Right renal pelvis (tissue), 4 donors: Measurements from ENCODE around the gene KRTAP4-16. TPM values are rescaled to one million over a fixed set of nuclear protein-coding genes. Genes with fewer than 3 reads are reported as not detected.
"Not testable (repeated sequence)": the region's sequence is repeated elsewhere in the genome, so short reads cannot be mapped to it uniquely, and the experiment has no call there.

Source experiments
- DNase-seq, 4 donors: peaks; one replicate each; pipeline ENCODE4 v3.0.0-alpha.2; 2013; ENCODE audit warnings: low read depth in 4 of 4, low spot score in 3 of 4, missing footprints in 1 of 4
- polyA plus RNA-seq, 4 donors: library from polyadenylated mRNA; unstranded; fragments of 120-200 nt; gene quantifications; one replicate each; pipeline ENCODE4 v1.2.1, GENCODE V29; 2013; ENCODE audit not compliant: insufficient read length in 4 of 4

KRTAP4-16 gene
- polyA plus RNA-seq, 4 donors: not detected

- no peak for DNase-seq
Measured at GRCh38 chr17:41082626-41083025, 19.4 kb downstream of the KRTAP4-16 start.

DNA sequence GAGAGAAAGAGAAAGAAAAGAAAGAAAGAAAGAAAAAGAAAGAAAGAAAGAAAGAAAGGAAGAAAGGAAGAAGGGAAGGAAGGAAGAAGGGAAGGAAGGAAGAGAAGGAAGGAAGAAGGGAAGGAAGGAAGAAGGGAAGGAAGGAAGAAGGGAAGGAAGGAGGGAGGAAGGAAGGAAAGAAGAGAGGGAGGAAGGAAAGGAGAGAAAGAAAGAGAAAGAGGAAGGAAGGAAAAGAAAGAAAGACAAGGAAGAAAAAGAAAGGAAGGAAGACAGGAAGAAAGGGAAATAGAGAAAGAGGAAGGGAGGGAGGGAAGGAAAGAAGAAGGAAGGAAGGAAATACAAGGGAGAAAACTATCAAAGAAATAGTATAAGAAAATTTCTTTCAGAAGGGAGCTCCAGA is 25.2 kb downstream of the KRTAP4-16 start:
- no peak for DNase-seq

- DNase-seq: no peak
Measured at GRCh38 chr17:41073676-41074075, 28.3 kb downstream of the KRTAP4-16 start.

DNA sequence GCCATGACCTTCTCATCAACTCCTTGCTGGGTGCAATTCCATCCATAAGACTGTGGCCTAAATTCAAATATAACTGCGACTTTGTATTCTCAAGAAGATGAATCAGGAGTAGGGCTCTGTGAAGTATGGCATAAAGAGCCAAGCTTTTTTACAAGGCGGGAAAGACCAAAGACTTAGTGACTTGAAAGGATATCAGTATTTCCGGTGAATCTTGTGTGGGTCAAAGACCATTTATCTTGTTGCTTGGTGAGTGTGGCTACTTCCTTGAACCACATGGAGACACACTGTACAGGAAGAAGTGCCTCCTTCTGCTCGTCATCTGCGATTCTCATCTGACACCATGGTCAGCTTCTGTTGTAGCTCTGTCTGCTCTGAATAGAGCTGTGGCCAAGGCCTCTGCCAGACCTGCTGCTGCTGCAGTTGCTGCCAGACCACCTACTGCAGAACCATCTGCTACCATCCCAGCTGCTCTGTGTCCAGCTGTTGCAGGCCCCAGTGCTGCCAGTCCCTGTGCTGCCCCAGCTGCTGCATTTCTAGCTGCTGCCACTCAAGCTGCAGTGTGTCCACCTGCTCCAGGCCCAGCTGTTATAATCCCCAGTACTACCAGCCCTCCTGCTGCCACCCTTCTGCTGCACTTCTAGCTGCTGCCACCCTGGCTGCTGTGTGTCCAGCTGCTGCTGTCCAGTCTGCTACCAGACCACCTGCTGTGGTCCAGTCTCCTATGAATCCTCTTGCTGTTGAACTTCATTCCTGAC is 30.2 kb downstream of the KRTAP4-16 start:
- no peak for DNase-seq

DNA sequence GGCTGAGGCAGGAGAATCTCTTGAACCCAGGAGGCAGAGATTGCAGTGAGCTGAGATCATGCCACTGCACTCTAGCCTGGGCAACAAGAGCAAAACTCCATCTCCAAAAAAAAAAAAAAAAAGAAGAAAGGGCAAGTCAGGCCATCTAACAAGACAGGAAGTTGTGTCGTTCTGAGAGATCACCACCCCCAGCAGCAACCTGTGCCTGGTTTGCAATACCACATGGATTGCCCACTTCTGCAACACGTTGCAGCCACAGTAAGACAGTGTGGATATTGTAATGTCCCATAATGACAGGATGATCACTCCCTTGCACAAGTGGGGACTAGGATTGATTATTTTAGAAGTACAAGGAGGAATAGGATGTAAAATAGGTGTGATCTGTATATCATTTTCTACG is 33.0 kb downstream of the KRTAP4-16 start:
- no peak for DNase-seq

- no peak for DNase-seq
Measured at GRCh38 chr17:41067281-41067680, 34.7 kb downstream of the KRTAP4-16 start.

- DNase-seq: no peak
Measured at GRCh38 chr17:41065829-41066624, 36.0 kb downstream of the KRTAP4-16 start, which contains the start of gene KRTAP2-4. Gene KRTAP2-4, minus strand, starts transcription at chr17:41065879. Its CDS starts 34 bp downstream, at chr17:41065845.

GRCh38 chr17:41065016-41065689 is 36.9 kb downstream of the KRTAP4-16 start:
- not testable (repeated sequence) for DNase-seq

DNA sequence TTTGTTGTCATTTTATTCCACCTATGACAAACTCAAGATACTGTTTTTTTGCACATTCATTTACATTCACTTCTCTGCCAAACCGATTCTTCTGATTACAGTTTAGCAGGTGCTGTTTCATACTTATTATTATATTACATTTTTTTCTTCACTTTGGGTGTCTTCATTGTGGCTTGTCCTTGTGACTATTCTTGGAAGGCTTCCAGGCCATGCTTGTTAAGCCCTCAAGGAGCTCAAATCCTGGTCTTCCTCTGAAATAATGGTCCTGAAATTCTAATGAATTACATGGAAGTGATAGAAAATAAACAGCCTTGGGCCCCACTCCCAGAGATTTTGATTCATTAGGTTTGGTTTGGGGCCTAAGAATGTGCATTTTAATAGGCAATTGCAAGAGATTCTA is 37.7 kb downstream of the KRTAP4-16 start:
- no peak for DNase-seq

GRCh38 chr17:41063449-41063848 is 38.6 kb downstream of the KRTAP4-16 start:
- no peak for DNase-seq

DNA sequence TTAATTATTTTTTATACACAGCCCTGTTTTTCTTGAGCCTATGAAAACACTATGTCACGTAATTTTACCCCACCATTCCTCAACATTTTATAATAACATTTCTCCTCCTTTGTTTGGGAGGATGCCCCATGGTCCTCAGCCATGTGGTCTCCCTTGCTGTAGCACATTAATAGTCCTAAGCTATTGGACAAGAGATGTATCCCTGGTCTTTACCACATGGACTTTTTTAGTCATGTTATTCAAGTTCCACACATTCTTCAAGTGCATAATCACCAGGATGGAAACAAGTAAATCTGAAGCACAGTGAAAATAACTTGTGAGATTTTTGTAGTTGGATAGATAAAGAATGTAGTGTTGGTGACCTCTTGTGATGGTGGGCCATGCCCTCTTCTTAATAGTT is 40.0 kb downstream of the KRTAP4-16 start:
- no peak for DNase-seq

DNA sequence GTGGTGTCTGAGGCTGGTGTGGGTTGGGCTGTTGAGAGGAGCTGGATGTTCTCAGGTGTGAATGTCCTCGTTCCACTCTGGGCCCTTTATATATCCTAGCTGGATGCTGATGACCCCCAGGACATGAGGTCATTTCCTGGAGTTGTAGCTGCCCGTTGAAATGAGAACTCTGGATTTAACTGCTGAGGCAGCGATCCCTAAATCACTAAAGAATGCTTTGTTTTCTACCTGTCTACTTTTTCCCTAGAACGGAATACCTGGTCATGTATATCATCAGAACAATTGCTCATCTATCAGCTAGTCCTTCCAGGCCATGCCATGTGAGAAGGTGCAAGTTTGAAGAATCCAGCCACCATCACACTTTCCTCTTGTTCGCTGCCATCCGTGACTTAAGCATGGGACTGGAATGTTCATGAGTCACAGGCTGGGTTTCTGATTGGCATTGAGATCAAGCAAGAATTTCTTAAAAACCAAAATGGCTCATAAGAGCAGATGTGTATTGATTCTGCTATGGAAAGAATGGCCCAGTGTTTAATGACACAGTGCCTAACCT is 41.9 kb downstream of the KRTAP4-16 start, which contains the start of gene KRTAP2-3:
TSS of gene KRTAP2-3 (minus strand) at position 63 of the 553 bp plus-strand sequence. CDS start 64 bp downstream, outside the sequence.
- DNase-seq: no peak

GRCh38 chr17:41059276-41060051 is 42.5 kb downstream of the KRTAP4-16 start:
- not testable (repeated sequence) for DNase-seq

DNA sequence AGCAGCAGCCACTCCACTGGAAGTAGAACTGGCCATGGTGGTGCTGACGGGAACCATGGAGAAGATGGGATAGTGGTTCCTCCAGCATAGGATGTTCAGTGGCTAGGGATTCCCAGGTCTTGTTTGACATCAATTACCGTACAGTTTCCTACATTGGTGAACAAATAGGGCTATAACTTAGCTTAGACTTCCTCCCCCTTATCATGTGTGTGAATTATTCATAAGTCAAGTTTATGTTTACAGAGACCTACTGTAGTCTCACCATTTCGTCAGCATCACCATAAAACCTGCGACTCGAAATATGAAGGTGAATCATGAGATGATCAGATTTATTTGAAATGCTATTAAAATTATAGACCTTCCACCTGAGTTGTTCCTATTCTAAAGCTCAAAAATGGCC is 43.3 kb downstream of the KRTAP4-16 start:
- DNase-seq: no peak

- DNase-seq: no peak
Measured at GRCh38 chr17:41057547-41057946, 44.5 kb downstream of the KRTAP4-16 start.

GRCh38 chr17:41055130-41055529 is 46.9 kb downstream of the KRTAP4-16 start, which contains the start of gene KRTAP2-2:
Gene KRTAP2-2, minus strand, starts transcription at chr17:41055230. Its CDS starts 19 bp downstream, at chr17:41055211.
- DNase-seq: not testable (repeated sequence)

DNA sequence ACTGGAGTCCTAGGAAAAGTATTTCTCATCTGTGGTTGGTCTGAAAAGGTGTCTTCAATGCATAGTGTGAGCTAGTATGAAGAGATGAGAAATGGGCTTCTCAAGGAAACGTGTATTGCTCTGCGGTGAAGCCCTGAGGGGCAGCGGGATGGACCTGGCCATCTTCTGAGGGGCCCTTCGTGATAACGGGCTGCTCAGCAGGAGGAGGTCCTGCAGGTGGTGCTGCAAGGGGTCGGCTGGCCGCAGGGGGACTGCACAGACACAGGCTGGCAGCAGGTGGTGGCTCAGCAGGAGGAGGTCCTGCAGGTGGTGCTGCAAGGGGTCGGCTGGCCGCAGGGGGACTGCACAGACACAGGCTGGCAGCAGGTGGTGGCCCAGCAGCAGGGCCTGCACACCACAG is 47.5 kb downstream of the KRTAP4-16 start:
- not testable (repeated sequence) for DNase-seq

DNA sequence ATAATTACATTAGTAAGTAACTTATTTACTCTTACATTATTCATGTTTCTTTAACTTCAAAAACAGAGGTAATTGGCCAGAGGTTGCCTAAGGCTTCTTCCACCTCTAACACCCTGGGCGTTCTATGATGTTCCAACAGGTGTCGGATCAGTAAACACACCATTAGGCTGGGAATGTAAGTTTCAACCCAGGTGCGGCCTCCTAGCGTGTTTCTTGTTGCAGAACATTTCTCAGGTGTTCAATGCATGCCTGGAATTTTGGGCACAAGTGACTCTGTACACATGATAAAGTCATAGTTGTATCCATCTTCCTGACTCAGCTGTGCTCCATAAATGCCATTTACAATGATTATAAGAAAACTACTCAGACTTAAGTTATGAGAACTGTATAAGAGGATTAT is 48.0 kb downstream of the KRTAP4-16 start:
- peak in 2 of 4 donors; percentile 4 to 20 for DNase-seq

GRCh38 chr17:41052566-41052965 is 49.4 kb downstream of the KRTAP4-16 start:
- DNase-seq: no peak
